ENCODE measurements around the gene SLC22A23. TPM values are rescaled to one million over a fixed set of nuclear protein-coding genes. Genes with fewer than 3 reads are reported as not detected.
"Not testable (repeated sequence)": the region's sequence is repeated elsewhere in the genome, so short reads cannot be mapped to it uniquely, and the experiment has no call there.

Gene SLC22A23
- total RNA-seq, 1 experiment from 2014 or later = 6.8 TPM

DNA sequence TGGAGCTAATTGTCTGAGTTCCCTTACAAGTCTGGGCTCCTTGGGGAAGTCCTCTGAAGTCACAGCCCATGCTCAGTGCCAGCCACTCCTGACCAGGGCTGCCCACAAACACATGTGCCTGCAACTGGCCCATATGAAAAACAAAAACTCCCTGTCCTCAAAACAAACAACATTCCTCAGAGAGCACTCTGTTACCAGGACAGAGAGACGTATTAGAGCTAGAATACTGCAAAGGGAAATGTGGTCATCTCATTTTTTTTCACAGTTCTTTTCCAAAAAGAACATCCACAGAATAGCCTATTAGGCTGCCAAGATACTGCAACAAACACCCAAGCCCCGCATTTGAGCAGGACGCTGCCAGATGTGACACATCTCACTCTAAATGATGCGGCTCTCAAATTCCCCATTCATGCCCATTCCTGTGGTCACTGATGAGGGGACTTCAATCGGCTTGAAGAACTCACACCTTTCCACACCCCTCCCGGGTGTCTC is 71.1 kb downstream of the SLC22A23 start:
- no peaks in the 10 kb centered on the region for H3K9me3 Mint-ChIP-seq
- no peak overlapping the region for H2BK12ac ChIP-seq (ENCODE audit: insufficient read length, low read depth, low read length)
- no peak overlapping the region for H3K4ac ChIP-seq (ENCODE audit: low read depth, low read length)
- no peaks in the 10 kb centered on the region for H3K27me3 ChIP-seq (ENCODE audit: insufficient read depth, low read length)
- H2AFZ ChIP-seq (ENCODE audit: low read length) = no peak overlapping the region
- no peaks in the 10 kb centered on the region for H3K4me1 ChIP-seq (ENCODE audit: insufficient read depth, low read length)
- no peak overlapping the region for H3K18ac ChIP-seq (ENCODE audit: insufficient read length, low read depth, low read length)
- no peaks in the 10 kb centered on the region; the same call in 1 of the 2 replicates for H3K79me2 ChIP-seq (ENCODE audit: insufficient read depth, low read length)
- H3K4me1 Mint-ChIP-seq = peaks cover 3 to 9% of the 10 kb centered on the region in 2 experiments; a peak in 3 of 4 replicates
- no peaks in the 10 kb centered on the region for H3K23me2 ChIP-seq (ENCODE audit: insufficient read length, low read depth, low read length, poor library complexity, severe bottlenecking)
- TF ChIP-seq, protein P1, sequence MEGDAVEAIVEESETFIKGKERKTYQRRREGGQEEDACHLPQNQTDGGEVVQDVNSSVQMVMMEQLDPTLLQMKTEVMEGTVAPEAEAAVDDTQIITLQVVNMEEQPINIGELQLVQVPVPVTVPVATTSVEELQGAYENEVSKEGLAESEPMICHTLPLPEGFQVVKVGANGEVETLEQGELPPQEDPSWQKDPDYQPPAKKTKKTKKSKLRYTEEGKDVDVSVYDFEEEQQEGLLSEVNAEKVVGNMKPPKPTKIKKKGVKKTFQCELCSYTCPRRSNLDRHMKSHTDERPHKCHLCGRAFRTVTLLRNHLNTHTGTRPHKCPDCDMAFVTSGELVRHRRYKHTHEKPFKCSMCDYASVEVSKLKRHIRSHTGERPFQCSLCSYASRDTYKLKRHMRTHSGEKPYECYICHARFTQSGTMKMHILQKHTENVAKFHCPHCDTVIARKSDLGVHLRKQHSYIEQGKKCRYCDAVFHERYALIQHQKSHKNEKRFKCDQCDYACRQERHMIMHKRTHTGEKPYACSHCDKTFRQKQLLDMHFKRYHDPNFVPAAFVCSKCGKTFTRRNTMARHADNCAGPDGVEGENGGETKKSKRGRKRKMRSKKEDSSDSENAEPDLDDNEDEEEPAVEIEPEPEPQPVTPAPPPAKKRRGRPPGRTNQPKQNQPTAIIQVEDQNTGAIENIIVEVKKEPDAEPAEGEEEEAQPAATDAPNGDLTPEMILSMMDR (conservative IDR thresholded peaks at IDR 0.05) = no peak
- no peak overlapping the region for H2AK5ac ChIP-seq (ENCODE audit: insufficient read length, low read length)
- H2BK5ac ChIP-seq (ENCODE audit: insufficient read length, low read length) = no peak overlapping the region
- H3K79me1 ChIP-seq (ENCODE audit: insufficient read depth, low read depth, low read length, poor library complexity, severe bottlenecking) = peaks cover 5% of the 10 kb centered on the region
- no peak overlapping the region for H3T11ph ChIP-seq (ENCODE audit: low read length)
- no peak for DNase-seq
- no peak overlapping the region for H3K27ac ChIP-seq (ENCODE audit: insufficient read length, low read depth, low read length)
- no CpG with 5 or more reads among the region's 6 CpGs for WGBS (ENCODE audit: extremely low coverage, insufficient read length, low lambda C conversion rate)
- no peak overlapping the region for H4K5ac ChIP-seq (ENCODE audit: insufficient read length, low read depth, low read length)
- H3K4me3 Mint-ChIP-seq = no peak overlapping the region
- H2BK15ac ChIP-seq (ENCODE audit: low read depth, low read length) = no peak overlapping the region
- no peak overlapping the region for H3K9ac ChIP-seq (ENCODE audit: extremely low read depth, insufficient read length, low read length)
- no peaks in the 10 kb centered on the region for H4K20me1 ChIP-seq (ENCODE audit: control insufficient read depth, insufficient read depth, insufficient read length)
- H3K4me2 ChIP-seq (ENCODE audit: insufficient read depth, insufficient read length, low read length) = no peak overlapping the region
- no peak overlapping the region for H4K91ac ChIP-seq (ENCODE audit: insufficient read length, low read depth, low read length)
- no peak overlapping the region for H3K23ac ChIP-seq (ENCODE audit: insufficient read length, low read depth, low read length)
- H3K14ac ChIP-seq (ENCODE audit: insufficient read depth, low read length) = no peak overlapping the region
- H4K8ac ChIP-seq (replicated peaks; ENCODE audit: insufficient read length, low read depth, low read length) = no peak overlapping the region
- H3K36me3 Mint-ChIP-seq (ENCODE audit: insufficient read depth in 1 of 3, low read depth in 3 of 3) = peaks cover 0 to 16% (median 0%) of the 10 kb centered on the region in 3 experiments; a peak in 5 of 7 replicates
- H3K27me3 Mint-ChIP-seq (ENCODE audit: low read depth) = no peaks in the 10 kb centered on the region
- H3K27ac Mint-ChIP-seq = peak overlapping the region in 2 of 3 experiments; percentile 16 to 85; a peak in 1 of 7 replicates
- no peak overlapping the region for H2BK20ac ChIP-seq (ENCODE audit: low read depth, low read length, poor library complexity, severe bottlenecking)
- H2BK120ac ChIP-seq (ENCODE audit: low read depth, low read length, poor library complexity, severe bottlenecking) = no peak overlapping the region
- no peak overlapping the region for H3K56ac ChIP-seq (ENCODE audit: insufficient read length, low read depth, low read length)
- no peaks in the 10 kb centered on the region for H3K9me3 ChIP-seq (ENCODE audit: control insufficient read depth, low read depth, low read length)

DNA sequence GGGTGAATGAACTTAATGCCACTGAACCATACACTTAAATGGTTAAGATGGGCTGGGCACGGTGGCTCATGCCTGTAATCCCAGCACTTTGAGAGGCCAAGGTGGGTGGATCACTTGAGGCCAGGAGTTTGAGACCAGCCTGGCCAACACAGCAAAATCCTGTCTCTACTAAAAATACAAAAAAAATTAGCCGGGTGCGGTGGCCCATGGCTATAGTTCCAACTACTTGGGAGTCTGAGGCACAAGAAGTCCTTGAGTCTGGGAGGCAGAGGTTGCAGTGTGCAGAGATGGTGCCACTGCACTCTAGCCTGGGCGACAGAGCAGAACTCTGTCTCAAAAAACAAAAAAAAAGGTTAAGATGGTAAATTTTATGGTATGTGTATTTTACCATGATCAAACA is 71.7 kb downstream of the SLC22A23 start:
- not testable (repeated sequence) for H3K27me3 ChIP-seq (ENCODE audit: insufficient read depth, low read length); H3K14ac ChIP-seq (ENCODE audit: insufficient read depth, low read length); H3K4me2 ChIP-seq (ENCODE audit: insufficient read depth, insufficient read length, low read length); H3K9ac ChIP-seq (ENCODE audit: extremely low read depth, insufficient read length, low read length); H3K23ac ChIP-seq (ENCODE audit: insufficient read length, low read depth, low read length); H3K79me2 ChIP-seq (ENCODE audit: insufficient read depth, low read length); DNase-seq; H2BK5ac ChIP-seq (ENCODE audit: insufficient read length, low read length); H3K4me1 ChIP-seq (ENCODE audit: insufficient read depth, low read length); H3K18ac ChIP-seq (ENCODE audit: insufficient read length, low read depth, low read length); H3K4ac ChIP-seq (ENCODE audit: low read depth, low read length); H3K27me3 Mint-ChIP-seq (ENCODE audit: low read depth); H3K27ac ChIP-seq (ENCODE audit: insufficient read length, low read depth, low read length); H3K9me3 Mint-ChIP-seq; H3K27ac Mint-ChIP-seq; H3K4me3 Mint-ChIP-seq; H4K91ac ChIP-seq (ENCODE audit: insufficient read length, low read depth, low read length); H2AK5ac ChIP-seq (ENCODE audit: insufficient read length, low read length); H2AFZ ChIP-seq (ENCODE audit: low read length); H4K8ac ChIP-seq (replicated peaks; ENCODE audit: insufficient read length, low read depth, low read length); H2BK120ac ChIP-seq (ENCODE audit: low read depth, low read length, poor library complexity, severe bottlenecking); H3K9me3 ChIP-seq (ENCODE audit: control insufficient read depth, low read depth, low read length); H3K4me1 Mint-ChIP-seq; H3K56ac ChIP-seq (ENCODE audit: insufficient read length, low read depth, low read length); H2BK15ac ChIP-seq (ENCODE audit: low read depth, low read length); H3T11ph ChIP-seq (ENCODE audit: low read length); H4K20me1 ChIP-seq (ENCODE audit: control insufficient read depth, insufficient read depth, insufficient read length); H2BK12ac ChIP-seq (ENCODE audit: insufficient read length, low read depth, low read length); H3K23me2 ChIP-seq (ENCODE audit: insufficient read length, low read depth, low read length, poor library complexity, severe bottlenecking); H3K79me1 ChIP-seq (ENCODE audit: insufficient read depth, low read depth, low read length, poor library complexity, severe bottlenecking); H2BK20ac ChIP-seq (ENCODE audit: low read depth, low read length, poor library complexity, severe bottlenecking); H4K5ac ChIP-seq (ENCODE audit: insufficient read length, low read depth, low read length)
- no CpG with 5 or more reads among the region's 4 CpGs for WGBS (ENCODE audit: extremely low coverage, insufficient read length, low lambda C conversion rate)
- H3K36me3 Mint-ChIP-seq (ENCODE audit: insufficient read depth in 1 of 3, low read depth in 3 of 3) = peaks cover 0 to 14% (median 0%) of the 10 kb centered on the region in 3 experiments; a peak in 5 of 7 replicates
